ENCODE results near the gene CLDN15. TPM values are rescaled to one million over a fixed set of nuclear protein-coding genes. Genes with fewer than 3 reads are reported as not detected.
"Not testable (repeated sequence)": the region's sequence is repeated elsewhere in the genome, so short reads cannot be mapped to it uniquely, and the experiment has no call there.

CLDN15 gene
- total and polyA plus RNA-seq, 2 donors (not counting 1 experiment from before 2014, with no cell fraction given) = 1.6 to 3.1 TPM

DNA sequence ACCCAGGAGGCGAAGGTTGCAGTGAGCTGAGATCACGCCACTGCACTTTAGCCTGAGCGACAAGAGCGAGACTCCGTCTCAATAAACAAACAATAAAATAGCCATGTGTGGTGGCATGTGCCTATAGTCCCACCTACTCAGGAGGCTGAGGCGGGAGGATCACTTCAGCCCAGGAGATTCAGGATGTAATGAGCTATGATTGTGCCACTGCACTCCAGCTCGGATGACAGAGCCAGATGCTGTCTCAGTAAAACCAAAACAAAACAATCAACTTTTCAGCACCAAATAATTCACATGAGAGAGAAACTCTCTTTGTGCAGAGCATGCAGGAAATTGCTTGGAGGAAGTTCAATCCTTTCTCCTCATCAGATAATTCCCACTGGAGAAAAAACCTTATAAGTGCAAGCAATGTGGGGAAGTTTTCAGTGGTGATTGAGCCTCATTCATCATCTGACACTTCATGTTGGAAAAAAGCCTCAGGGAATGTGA lies 20.7 kb upstream of the CLDN15 start:
- H3K79me2 ChIP-seq (ENCODE audit: control insufficient read depth, insufficient read depth, low read length) = no peaks in the 10 kb centered on the region

DNA sequence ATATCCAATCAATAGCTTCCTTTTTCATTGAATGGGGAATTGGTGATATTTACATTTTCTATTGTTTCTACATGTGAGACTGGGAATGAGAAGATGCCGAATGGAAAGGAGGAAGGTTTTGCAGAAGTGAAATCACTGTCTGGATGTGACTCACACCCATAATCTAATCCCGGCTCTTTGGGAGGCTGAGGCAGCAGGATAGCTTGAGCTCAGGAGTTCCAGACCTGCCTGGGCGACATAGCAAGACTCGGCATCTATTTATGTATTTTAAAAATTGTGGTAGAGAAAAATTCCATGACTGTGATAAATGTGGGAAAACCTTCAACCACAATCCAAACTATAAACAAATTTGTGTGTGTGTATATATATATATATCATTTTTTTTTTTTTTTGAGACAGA lies 18.2 kb upstream of the CLDN15 start:
- no peak overlapping the region for H3K4me3 ChIP-seq (replicated peaks in 1 of 4; ENCODE audit: control extremely low read depth in 1 of 4, insufficient read depth in 1 of 4, low read depth in 3 of 4, low read length in 4 of 4)
- H3K4me1 ChIP-seq (ENCODE audit: control insufficient read depth, extremely low read depth, insufficient read depth, low read length) = no peaks in the 10 kb centered on the region
- TF ChIP-seq, protein P1, sequence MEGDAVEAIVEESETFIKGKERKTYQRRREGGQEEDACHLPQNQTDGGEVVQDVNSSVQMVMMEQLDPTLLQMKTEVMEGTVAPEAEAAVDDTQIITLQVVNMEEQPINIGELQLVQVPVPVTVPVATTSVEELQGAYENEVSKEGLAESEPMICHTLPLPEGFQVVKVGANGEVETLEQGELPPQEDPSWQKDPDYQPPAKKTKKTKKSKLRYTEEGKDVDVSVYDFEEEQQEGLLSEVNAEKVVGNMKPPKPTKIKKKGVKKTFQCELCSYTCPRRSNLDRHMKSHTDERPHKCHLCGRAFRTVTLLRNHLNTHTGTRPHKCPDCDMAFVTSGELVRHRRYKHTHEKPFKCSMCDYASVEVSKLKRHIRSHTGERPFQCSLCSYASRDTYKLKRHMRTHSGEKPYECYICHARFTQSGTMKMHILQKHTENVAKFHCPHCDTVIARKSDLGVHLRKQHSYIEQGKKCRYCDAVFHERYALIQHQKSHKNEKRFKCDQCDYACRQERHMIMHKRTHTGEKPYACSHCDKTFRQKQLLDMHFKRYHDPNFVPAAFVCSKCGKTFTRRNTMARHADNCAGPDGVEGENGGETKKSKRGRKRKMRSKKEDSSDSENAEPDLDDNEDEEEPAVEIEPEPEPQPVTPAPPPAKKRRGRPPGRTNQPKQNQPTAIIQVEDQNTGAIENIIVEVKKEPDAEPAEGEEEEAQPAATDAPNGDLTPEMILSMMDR (conservative IDR thresholded peaks at IDR 0.05 in 1 of 2, IDR thresholded peaks at IDR 0.05 in 1 of 2; ENCODE audit: low read depth in 1 of 2, low read length in 2 of 2) = no peak
- no peak for TF ChIP-seq EZH2 (IDR thresholded peaks at IDR 0.05; ENCODE audit: low read length, missing control alignments)
- DNase-seq (ENCODE audit: low read depth in 2 of 2) = no peak
- no peak overlapping the region for H3K4me2 ChIP-seq (ENCODE audit: extremely low read depth, insufficient read depth, low read length)
- H3K36me3 ChIP-seq (ENCODE audit: control insufficient read depth, insufficient read depth, low read length) = no peaks in the 10 kb centered on the region
- H2AFZ ChIP-seq (ENCODE audit: low read length) = no peak overlapping the region
- no peaks in the 10 kb centered on the region for H4K20me1 ChIP-seq (ENCODE audit: control insufficient read depth, extremely low read depth, insufficient read depth, low read length)
- no peak overlapping the region for H3K9ac ChIP-seq (ENCODE audit: insufficient read depth, low read length)
- no peaks in the 10 kb centered on the region for H3K9me3 ChIP-seq (ENCODE audit: control insufficient read depth, insufficient read depth, low read depth, low read length)
- H3K27ac ChIP-seq (ENCODE audit: insufficient read depth, low read length) = no peak overlapping the region
- H3K79me2 ChIP-seq (ENCODE audit: control insufficient read depth, insufficient read depth, low read length) = peaks cover 4% of the 10 kb centered on the region
- H3K27me3 ChIP-seq (ENCODE audit: control insufficient read depth, insufficient read depth, low read length) = peaks cover 4% of the 10 kb centered on the region

More for the DNA sequence above, 20.7 kb upstream of the CLDN15 start:
- H3K9me3 ChIP-seq (ENCODE audit: control insufficient read depth, insufficient read depth, low read depth, low read length) = no peaks in the 10 kb centered on the region
- H3K4me3 ChIP-seq (replicated peaks in 1 of 4; ENCODE audit: control extremely low read depth in 1 of 4, insufficient read depth in 1 of 4, low read depth in 3 of 4, low read length in 4 of 4) = no peak overlapping the region
- peaks cover 4% of the 10 kb centered on the region for H3K27me3 ChIP-seq (ENCODE audit: control insufficient read depth, insufficient read depth, low read length)
- no peak overlapping the region for H3K27ac ChIP-seq (ENCODE audit: insufficient read depth, low read length)
- DNase-seq (ENCODE audit: low read depth in 2 of 2) = peak in 1 of 2 donors; percentile 18
- TF ChIP-seq EZH2 (IDR thresholded peaks at IDR 0.05; ENCODE audit: low read length, missing control alignments) = no peak
- TF ChIP-seq, protein P1 (conservative IDR thresholded peaks at IDR 0.05 in 1 of 2, IDR thresholded peaks at IDR 0.05 in 1 of 2; ENCODE audit: low read depth in 1 of 2, low read length in 2 of 2) = no peak
- no peak overlapping the region for H3K4me2 ChIP-seq (ENCODE audit: extremely low read depth, insufficient read depth, low read length)
- no peak overlapping the region for H3K9ac ChIP-seq (ENCODE audit: insufficient read depth, low read length)
- no peak overlapping the region for H2AFZ ChIP-seq (ENCODE audit: low read length)
- no peaks in the 10 kb centered on the region for H3K4me1 ChIP-seq (ENCODE audit: control insufficient read depth, extremely low read depth, insufficient read depth, low read length)
- no peaks in the 10 kb centered on the region for H3K36me3 ChIP-seq (ENCODE audit: control insufficient read depth, insufficient read depth, low read length)
- H4K20me1 ChIP-seq (ENCODE audit: control insufficient read depth, extremely low read depth, insufficient read depth, low read length) = no peaks in the 10 kb centered on the region

DNA sequence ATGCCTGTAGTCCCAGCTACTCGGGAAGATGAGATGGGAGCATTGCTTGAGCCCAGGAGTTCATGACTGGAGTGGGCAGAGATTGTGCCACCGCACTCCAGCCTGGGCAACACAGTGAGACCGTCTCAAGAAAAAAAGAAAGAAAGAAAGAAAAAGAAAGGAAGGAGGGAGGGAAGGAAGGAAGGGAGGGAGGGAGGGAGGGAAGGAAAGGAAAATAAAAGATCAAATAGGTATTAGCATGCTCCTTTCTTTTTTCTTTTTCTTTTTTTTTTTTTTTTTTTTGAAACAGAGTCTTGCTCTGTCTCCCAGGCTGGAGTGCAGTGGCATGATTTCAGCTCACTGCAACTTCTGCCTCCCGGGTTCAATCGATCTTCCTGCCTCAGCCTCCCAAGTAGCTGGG lies 15.6 kb upstream of the CLDN15 start:
- H3K4me2 ChIP-seq (ENCODE audit: extremely low read depth, insufficient read depth, low read length); H3K9me3 ChIP-seq (ENCODE audit: control insufficient read depth, insufficient read depth, low read depth, low read length); H3K27me3 ChIP-seq (ENCODE audit: control insufficient read depth, insufficient read depth, low read length); H4K20me1 ChIP-seq (ENCODE audit: control insufficient read depth, extremely low read depth, insufficient read depth, low read length); H3K9ac ChIP-seq (ENCODE audit: insufficient read depth, low read length); H3K27ac ChIP-seq (ENCODE audit: insufficient read depth, low read length); H2AFZ ChIP-seq (ENCODE audit: low read length); H3K4me1 ChIP-seq (ENCODE audit: control insufficient read depth, extremely low read depth, insufficient read depth, low read length); H3K36me3 ChIP-seq (ENCODE audit: control insufficient read depth, insufficient read depth, low read length); DNase-seq (ENCODE audit: low read depth in 2 of 2); H3K4me3 ChIP-seq (replicated peaks in 1 of 4; ENCODE audit: control extremely low read depth in 1 of 4, insufficient read depth in 1 of 4, low read depth in 3 of 4, low read length in 4 of 4): not testable (repeated sequence)
- H3K79me2 ChIP-seq (ENCODE audit: control insufficient read depth, insufficient read depth, low read length) = peaks cover 10% of the 10 kb centered on the region

Measured in fibroblast of lung (primary cell).